ENCODE data around the gene MMP25. TPM values are rescaled to one million over a fixed set of nuclear protein-coding genes. Genes with fewer than 3 reads are reported as not detected.
A peak's percentile ranks its signal among the peaks of the same experiment; 100 is the strongest.

The MMP25 gene
- total RNA-seq, 1 donor from 2014 or later, result 12.8 TPM

DNA sequence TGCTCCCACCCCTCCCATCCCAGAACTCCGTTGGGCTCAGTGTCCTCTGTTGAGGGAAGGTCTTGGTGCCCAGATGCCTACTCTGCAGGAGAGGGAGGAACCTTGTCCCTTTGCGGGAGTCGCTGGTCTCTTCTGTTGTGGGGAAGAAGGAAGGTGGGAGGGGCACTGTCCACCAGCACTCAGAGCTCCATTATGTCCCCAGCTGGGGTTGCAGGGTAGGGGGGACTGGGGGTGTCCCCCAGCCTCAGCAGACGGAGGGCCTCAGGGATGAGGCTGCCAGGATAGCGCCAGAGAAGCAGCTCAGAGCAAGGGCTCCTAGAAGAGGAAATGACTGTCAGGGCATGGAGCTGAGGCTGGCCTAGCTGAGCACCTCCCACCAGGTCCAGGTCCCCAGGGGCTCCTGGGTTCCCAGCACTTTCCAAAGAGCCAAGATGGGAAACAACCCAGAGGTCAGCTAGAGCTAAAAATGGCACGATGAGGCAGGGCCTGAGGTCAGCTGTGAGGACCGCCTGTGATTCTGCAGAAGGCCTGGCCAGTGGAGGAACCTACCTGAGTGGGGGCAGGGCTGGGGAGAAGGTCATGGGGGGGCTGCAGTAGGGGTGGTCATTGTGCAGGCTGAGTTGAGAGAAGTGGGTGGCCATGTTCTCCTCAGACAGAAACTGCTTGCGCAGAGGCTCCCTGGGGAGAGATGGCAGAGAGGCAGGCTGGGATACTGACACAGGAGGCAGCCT lies 23.5 kb upstream of the MMP25 start:
- intact Hi-C loops (cut with DNase I), result no loop called here
- Histone ChIP-seq H3K36me3 (peaks cover 14% of the 10 kb centered on the region), H3K4me1 (peaks cover 49% of the 10 kb centered on the region), H3K9me3 (no peaks in the 10 kb centered on the region), H3K27ac (peak overlapping the region; percentile 91), H3K27me3 (peaks cover 7% of the 10 kb centered on the region), H3K4me3 (peak overlapping the region; percentile 68)
- no peak for ATAC-seq
- TF ChIP-seq, protein P1, sequence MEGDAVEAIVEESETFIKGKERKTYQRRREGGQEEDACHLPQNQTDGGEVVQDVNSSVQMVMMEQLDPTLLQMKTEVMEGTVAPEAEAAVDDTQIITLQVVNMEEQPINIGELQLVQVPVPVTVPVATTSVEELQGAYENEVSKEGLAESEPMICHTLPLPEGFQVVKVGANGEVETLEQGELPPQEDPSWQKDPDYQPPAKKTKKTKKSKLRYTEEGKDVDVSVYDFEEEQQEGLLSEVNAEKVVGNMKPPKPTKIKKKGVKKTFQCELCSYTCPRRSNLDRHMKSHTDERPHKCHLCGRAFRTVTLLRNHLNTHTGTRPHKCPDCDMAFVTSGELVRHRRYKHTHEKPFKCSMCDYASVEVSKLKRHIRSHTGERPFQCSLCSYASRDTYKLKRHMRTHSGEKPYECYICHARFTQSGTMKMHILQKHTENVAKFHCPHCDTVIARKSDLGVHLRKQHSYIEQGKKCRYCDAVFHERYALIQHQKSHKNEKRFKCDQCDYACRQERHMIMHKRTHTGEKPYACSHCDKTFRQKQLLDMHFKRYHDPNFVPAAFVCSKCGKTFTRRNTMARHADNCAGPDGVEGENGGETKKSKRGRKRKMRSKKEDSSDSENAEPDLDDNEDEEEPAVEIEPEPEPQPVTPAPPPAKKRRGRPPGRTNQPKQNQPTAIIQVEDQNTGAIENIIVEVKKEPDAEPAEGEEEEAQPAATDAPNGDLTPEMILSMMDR (IDR thresholded peaks at IDR 0.05), result no peak
- no peak for DNase-seq

DNA sequence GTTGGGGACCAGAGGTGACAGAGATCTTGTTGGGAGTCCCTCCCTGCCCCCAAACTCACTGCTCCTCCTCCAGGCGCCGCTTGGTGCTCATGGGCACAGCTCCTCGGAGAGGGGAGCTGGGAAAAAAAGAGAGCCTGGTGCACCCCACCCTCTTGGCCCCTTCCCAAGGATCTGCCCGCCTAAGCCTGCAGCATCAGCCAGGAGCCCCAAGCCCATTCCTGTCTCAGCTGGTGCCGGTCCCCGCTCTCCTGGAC lies 23.0 kb upstream of the MMP25 start:
- DNase-seq (no peak), ATAC-seq (no peak)
- intact Hi-C loops (cut with DNase I), result no loop called here
- Histone ChIP-seq H3K27me3 (peaks cover 2% of the 10 kb centered on the region), H3K27ac (peak overlapping the region; percentile 91), H3K9me3 (no peaks in the 10 kb centered on the region), H3K36me3 (peaks cover 14% of the 10 kb centered on the region), H3K4me1 (peaks cover 44% of the 10 kb centered on the region), H3K4me3 (peak overlapping the region; percentile 68)
- TF ChIP-seq, protein P1 (IDR thresholded peaks at IDR 0.05), result no peak

DNA sequence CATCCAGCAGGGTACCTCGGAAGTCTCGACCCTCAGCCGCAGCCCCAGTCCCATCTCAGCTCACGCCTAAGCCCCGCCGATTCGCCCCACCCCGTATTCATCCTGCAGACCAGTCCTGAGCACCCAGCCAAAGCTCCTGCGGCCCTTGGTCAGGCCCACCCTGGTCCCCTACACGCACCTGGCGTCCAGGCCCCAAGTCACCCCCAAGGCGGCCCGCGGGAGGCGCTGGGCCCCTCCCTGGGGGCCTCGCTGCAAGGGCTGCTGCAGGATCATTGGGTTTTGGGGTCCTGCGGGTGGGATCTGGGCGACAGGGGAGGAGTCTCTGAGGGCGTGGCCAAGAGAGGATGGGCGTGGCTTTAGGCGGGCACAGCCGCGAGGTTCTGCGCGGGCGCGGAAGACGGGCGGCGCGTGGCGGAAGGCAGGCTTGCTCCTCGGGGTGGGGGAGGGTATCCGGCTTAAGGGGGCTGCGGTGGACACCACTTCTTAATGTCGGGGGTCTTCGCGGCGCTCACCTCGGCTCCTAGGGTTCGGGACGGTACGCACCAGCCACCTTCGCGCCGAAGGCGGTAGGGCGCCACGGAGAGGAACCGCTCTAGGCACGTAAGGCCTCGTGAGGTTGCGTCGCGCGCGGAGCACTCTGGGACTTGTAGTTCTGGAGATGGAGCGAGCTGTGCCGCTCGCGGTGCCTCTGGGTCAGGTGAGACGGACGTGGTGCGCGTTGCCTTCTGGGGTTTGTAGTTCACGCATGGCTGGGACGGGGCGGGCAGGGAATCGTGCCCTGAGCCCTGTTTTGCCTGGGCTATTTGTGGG lies 22.5 kb upstream of the MMP25 start, which contains the start of the genes HCFC1R1 and THOC6:
TSS of gene HCFC1R1 (minus strand) at position 274 of the 810 bp plus-strand sequence. CDS start at position 273, 1 bp downstream.
TSS of gene THOC6 (plus strand) at position 367 of the 810 bp plus-strand sequence. CDS start at position 659, 292 bp downstream.
- H3K9me3 ChIP-seq, result no peaks in the 10 kb centered on the region
- peak within 1 kb of the TSS; percentile 91 for H3K27ac ChIP-seq
- intact Hi-C loops (cut with DNase I), result no loop called here
- TF ChIP-seq, protein P1 (IDR thresholded peaks at IDR 0.05), result no peak
- H3K4me3 ChIP-seq, result peak within 1 kb of the TSS; percentile 68
- H3K27me3 ChIP-seq, result peaks cover 2% of the 10 kb centered on the region
- peak; percentile 76 for ATAC-seq
- H3K4me1 ChIP-seq, result peaks cover 39% of the 10 kb centered on the region
- H3K36me3 ChIP-seq, result peaks cover 14% of the 10 kb centered on the region
- peak; percentile 99 for DNase-seq

DNA sequence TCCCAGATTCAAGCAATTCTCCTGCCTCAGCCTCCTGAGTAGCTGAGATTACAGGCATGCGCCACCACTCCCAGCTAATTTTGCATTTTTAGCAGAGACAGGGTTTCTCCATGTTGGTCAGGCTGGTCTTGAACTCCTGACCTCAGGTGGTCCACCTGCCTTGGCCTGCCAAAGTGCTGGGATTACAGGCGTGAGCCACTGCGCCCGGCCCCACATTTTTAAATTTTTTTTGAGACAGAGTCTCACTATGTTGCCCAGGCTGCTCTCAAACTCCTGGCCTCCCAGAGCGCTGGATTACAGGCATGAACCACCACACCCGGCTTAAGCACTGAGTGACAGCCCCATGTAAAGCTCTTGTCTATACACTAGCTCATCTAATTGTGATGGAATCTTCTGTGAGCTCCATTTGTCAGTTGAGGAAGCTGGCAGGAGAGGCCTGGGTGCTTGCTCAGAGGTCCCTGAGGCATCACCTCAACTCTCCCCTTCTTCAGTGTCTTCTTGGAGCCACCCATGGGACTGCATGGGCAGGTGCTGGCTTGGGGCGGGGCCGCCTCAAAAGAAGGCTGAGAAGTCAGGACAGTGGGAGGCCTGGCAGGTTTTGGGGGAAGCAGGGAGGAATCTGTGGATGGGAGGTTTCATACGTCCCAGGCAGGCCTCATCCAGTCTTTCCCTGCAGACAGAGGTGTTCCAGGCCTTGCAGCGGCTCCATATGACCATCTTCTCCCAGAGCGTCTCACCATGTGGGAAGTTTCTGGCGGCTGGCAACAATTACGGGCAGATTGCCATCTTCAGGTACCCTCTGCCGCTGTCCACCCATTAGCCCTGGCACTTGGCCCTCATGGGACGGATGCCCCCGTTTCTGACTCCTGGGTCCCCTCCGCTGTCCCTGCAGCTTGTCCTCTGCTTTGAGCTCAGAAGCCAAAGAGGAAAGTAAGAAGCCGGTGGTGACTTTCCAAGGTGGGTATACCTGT lies 21.0 kb upstream of the MMP25 start:
- no peak for DNase-seq

DNA sequence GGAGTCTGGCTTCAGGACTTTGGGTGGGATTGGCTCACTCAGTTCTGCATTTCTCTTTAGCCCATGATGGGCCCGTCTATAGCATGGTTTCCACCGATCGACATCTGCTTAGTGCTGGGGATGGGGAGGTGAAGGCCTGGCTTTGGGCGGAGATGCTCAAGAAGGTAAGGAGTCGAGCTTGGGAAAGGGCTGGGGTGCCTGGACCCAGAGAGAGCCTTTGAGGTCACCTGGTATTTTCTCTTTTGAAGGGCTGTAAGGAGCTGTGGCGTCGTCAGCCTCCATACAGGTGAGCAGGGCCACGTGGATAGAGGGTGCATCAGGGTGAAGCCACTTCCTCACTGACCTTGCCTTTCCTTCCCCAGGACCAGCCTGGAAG lies 20.4 kb upstream of the MMP25 start:
- Histone ChIP-seq H3K36me3 (peaks cover 14% of the 10 kb centered on the region), H3K4me1 (peaks cover 41% of the 10 kb centered on the region), H3K27ac (no peak overlapping the region), H3K27me3 (peaks cover 23% of the 10 kb centered on the region), H3K4me3 (no peak overlapping the region), H3K9me3 (no peaks in the 10 kb centered on the region)
- no peak for ATAC-seq
- DNase-seq, result no peak
- TF ChIP-seq, protein P1 (IDR thresholded peaks at IDR 0.05), result no peak
- intact Hi-C loops (cut with DNase I), result no loop called here

More for the DNA sequence above, 21.0 kb upstream of the MMP25 start:
- Histone ChIP-seq H3K4me1 (peaks cover 41% of the 10 kb centered on the region), H3K27ac (no peak overlapping the region), H3K27me3 (peaks cover 16% of the 10 kb centered on the region), H3K9me3 (no peaks in the 10 kb centered on the region), H3K4me3 (no peak overlapping the region), H3K36me3 (peaks cover 14% of the 10 kb centered on the region)
- TF ChIP-seq, protein P1 (IDR thresholded peaks at IDR 0.05), result no peak
- ATAC-seq, result no peak
- intact Hi-C loops (cut with DNase I), result no loop called here
